GM12873 (cell line): ENCODE data around the gene CNOT4.

Experiments
- TF ChIP-seq, protein P1 (sequence below): IDR thresholded peaks from 2 replicates; pipeline ENCODE4 v1.5.1; 2012; ENCODE audit warnings: low read depth, mild to moderate bottlenecking, moderate library complexity, low read length, control low read depth; ENCODE audit not compliant: insufficient read depth; ENCODE audit errors: missing control alignments

Gene CNOT4

DNA sequence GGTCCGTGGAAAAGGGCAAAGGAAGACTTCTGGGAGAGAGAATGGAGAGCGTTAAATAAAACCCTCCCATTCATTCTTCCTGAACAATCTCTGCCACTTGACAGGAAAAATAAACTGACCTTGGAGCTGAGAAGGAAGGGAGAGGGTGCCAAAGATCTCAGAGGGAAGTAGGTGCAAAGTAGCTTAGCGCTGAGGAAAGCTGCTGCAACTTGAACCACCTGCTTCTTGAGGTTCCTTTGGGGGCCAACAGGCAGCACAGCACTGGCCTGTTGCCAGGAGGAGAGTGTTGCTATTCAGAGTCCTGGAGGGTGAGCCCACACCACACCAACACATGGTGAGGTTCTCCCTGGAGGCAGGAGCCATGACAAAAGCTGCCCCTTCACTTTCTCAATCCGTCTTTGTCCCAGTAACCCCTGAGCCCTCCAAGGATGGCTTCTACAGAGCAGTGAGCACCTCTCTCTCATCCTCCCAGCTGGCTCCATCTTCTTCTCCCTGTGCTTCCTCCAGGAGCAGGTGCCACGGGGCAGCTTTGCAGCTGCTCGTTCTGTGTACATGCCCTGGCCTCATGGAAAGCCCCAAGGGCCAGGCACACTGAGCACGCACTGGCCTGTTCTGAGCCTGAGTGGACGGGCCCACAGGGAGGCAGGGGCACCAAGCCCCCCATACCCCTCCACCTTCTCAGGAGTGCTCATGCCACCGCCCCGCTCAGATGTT is 174.9 kb downstream of the CNOT4 start:
- TF ChIP-seq, protein P1, sequence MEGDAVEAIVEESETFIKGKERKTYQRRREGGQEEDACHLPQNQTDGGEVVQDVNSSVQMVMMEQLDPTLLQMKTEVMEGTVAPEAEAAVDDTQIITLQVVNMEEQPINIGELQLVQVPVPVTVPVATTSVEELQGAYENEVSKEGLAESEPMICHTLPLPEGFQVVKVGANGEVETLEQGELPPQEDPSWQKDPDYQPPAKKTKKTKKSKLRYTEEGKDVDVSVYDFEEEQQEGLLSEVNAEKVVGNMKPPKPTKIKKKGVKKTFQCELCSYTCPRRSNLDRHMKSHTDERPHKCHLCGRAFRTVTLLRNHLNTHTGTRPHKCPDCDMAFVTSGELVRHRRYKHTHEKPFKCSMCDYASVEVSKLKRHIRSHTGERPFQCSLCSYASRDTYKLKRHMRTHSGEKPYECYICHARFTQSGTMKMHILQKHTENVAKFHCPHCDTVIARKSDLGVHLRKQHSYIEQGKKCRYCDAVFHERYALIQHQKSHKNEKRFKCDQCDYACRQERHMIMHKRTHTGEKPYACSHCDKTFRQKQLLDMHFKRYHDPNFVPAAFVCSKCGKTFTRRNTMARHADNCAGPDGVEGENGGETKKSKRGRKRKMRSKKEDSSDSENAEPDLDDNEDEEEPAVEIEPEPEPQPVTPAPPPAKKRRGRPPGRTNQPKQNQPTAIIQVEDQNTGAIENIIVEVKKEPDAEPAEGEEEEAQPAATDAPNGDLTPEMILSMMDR = no peak

DNA sequence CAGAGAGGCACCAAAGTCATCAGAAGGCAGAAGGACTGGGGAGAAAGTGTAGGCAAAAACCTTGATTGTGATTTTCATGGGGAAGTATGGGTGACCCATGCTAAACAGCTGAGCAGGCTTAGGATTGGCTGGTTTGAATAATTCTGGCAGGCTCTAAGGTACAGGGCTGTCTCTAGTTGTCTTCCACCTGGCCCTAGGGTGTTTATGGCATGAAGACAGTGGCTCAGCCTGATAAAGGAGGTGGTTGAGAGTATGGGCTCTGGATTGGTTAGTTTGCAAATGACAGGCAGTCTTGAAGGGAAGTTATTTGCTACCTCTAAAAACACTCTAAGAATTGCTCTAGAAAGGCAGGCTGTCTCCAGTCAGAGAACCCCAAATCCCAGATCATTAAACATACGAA is 176.0 kb downstream of the CNOT4 start:
- TF ChIP-seq, protein P1 = no peak

DNA sequence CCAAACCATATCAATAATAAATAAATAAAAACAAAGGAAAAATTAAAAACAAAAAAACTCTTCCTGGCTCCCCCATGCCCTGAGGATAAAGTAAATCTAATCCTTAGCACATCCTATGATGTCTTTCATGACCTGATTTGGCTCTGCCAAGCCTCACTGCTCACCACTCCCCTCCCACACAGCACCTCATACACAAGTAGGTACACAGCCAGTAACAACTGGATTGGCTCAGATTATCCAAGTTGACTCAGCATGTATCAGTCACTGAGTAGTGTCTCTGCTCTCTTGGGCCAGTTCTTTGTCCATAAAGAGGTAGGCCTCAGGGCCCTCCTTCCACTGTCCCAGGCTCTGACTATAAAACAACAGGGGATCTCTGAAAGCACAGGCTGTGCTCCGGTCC is 176.7 kb downstream of the CNOT4 start:
- TF ChIP-seq, protein P1 = no peak

DNA sequence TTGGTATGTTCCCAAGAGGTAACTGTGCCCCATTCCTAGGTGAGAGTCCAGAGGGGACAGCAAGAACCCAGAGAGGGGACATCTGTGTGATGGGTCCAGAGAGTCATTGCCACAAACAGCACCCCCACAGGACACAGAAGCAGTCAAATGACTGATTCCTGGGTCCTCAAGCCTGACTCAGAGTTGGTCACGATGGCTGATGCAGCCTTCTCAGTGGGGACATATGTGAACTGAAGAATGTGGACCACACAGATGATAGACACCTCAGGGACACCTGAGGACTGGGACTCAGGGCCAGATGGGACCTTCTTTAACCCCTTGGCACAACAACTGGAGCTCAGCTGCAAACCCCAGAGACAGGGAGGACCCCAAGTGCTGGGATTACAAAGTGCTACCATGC is 179.8 kb downstream of the CNOT4 start:
- TF ChIP-seq, protein P1 = no peak

DNA sequence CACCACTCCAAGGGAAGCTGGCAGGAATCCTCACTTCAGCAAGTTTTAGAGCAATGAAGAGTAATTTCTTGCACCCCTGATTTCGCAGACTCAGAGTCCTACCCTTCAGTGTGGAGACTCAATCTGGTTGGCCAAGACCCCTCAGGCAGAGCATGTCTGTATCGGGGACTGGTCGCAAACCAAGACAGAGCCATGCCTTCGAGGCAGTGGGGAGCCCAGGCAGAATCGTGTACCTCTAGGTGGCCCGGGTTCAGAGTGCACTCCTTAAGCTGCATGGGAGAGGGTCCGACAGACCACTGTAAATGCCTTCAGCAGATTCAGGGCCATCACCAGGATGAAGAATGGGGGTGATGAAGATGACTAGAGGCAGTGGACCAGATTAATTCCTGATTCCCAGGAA is 181.4 kb downstream of the CNOT4 start:
- TF ChIP-seq, protein P1 = no peak

DNA sequence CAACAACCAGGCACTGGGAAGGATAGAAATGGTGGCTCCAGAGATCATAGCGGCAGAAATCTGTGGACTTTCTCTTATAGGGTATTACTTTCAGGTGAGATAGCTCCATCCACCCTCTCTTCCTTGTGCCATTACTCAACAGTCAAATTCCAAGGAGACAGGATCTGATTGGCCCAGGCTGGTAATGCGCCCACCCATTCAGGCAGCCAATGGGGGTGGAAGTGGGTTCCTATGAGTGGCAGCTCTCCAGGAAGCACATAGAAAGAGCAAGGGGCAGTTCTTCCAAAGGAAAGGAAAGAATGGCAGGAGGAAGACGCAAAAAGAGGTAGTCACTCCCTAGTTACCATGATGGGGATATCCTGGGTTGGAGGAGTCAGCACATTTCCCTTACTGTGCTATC is 181.8 kb downstream of the CNOT4 start:
- TF ChIP-seq, protein P1 = no peak

DNA sequence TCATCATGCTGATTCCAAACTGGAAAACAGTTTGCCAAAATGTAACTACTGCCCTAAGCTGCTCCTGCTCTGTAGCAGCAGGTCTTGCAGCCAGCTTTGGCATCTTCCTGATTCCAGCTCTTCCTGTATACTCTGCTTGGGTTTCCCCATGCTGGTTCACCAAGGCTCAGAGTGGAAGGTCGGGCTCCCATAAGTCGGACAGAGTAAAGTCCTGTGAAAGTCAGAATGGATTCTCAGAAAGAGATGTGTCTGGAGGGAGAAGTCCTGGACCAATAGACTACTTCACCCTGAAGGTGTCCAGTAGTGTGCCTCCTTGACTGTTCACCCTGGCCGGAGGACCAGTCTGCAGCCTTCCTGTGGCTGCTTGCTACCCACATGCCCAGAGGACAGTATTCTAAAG is 182.4 kb downstream of the CNOT4 start:
- TF ChIP-seq, protein P1 = no peak
